Progenitor cell of endocrine pancreas (in vitro differentiated cells): ENCODE measurements around the gene PAMR1. TPM values are rescaled to one million over a fixed set of nuclear protein-coding genes. Genes with fewer than 3 reads are reported as not detected.

Source experiments
- DNase-seq: peaks from one replicate; pipeline ENCODE4 v3.0.0; 2021; ENCODE audit warnings: low spot score; ENCODE audit not compliant: unreplicated experiment
- H3K27ac Mint-ChIP-seq: 2 replicates; pipeline ENCODE4 v1.8.0; 2021; ENCODE audit warnings: mild to moderate bottlenecking, moderate library complexity, mixed read lengths
- H3K27me3 Mint-ChIP-seq: 2 replicates; pipeline ENCODE4 v1.8.0; 2021; ENCODE audit warnings: mixed read lengths
- H3K36me3 Mint-ChIP-seq: 2 replicates; pipeline ENCODE4 v1.8.0; 2022; ENCODE audit warnings: mixed read lengths; ENCODE audit not compliant: insufficient read depth
- H3K4me1 Mint-ChIP-seq: 2 replicates; pipeline ENCODE4 v1.8.0; 2021; ENCODE audit warnings: low read depth, mixed read lengths
- H3K4me3 Mint-ChIP-seq: 2 replicates; pipeline ENCODE4 v1.8.0; 2021; ENCODE audit warnings: low read depth, mild to moderate bottlenecking, moderate library complexity, mixed read lengths
- H3K9me3 Mint-ChIP-seq: 2 replicates; pipeline ENCODE4 v1.8.0; 2021; ENCODE audit warnings: low read depth, mixed read lengths
- total RNA-seq: library from RNA; stranded (reverse); gene quantifications from 2 replicates; pipeline ENCODE4 v1.2.1, GENCODE V29; 2021
- TF ChIP-seq, protein P1 (sequence below): fragments of 200-600 bp; sonication (generic); IDR thresholded peaks from one replicate; pipeline ENCODE4 v1.5.0; 2021; ENCODE audit warnings: antibody characterized with exemption, mild to moderate bottlenecking; ENCODE audit not compliant: unreplicated experiment

The PAMR1 gene
- total RNA-seq, 1 donor from 2014 or later, result 0.38 TPM

DNA sequence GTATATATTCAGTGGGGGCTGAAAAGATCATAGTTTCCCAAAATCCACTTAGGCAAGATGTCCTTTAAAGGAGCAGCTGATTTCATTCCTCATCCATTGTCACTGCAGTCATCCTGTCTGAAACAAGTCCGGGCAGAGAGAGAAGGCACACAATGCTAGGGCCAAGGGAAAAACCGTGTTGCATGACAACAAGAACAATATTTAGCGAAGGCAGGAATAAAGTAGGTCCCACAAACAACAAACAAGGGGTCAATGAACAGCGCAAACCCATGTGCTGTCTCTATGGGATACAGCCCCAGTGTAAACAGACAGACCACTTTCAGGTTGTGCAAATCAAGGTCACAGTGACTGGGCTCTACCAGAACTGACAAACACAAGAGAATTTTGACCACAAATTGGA is 9.0 kb downstream of the PAMR1 start:
- no peaks in the 10 kb centered on the region for H3K9me3 Mint-ChIP-seq
- no peaks in the 10 kb centered on the region for H3K36me3 Mint-ChIP-seq
- H3K27me3 Mint-ChIP-seq, result peaks cover 13% of the 10 kb centered on the region
- TF ChIP-seq, protein P1, sequence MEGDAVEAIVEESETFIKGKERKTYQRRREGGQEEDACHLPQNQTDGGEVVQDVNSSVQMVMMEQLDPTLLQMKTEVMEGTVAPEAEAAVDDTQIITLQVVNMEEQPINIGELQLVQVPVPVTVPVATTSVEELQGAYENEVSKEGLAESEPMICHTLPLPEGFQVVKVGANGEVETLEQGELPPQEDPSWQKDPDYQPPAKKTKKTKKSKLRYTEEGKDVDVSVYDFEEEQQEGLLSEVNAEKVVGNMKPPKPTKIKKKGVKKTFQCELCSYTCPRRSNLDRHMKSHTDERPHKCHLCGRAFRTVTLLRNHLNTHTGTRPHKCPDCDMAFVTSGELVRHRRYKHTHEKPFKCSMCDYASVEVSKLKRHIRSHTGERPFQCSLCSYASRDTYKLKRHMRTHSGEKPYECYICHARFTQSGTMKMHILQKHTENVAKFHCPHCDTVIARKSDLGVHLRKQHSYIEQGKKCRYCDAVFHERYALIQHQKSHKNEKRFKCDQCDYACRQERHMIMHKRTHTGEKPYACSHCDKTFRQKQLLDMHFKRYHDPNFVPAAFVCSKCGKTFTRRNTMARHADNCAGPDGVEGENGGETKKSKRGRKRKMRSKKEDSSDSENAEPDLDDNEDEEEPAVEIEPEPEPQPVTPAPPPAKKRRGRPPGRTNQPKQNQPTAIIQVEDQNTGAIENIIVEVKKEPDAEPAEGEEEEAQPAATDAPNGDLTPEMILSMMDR, result no peak
- no peak for DNase-seq
- no peak overlapping the region for H3K27ac Mint-ChIP-seq
- no peak overlapping the region for H3K4me3 Mint-ChIP-seq
- peaks cover 2% of the 10 kb centered on the region for H3K4me1 Mint-ChIP-seq

DNA sequence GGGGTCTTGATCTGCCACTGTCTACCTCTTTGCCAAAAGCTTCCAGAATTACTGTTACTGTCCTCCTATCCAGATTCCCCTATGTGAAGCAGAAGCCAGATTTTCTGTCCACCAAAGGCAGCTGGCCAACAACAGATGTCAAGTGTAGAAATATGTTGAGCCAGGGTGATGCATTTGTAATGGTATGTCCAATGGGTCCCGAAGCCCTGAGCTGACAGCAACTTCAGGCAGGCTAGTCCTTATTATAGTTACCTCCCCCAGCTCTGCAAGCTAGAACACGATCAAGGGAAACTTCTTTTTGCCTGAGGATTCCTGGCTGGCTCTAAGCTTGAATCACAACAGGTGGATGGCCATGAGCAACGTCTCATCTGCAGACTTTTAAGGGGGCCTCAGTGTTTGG is 10.2 kb downstream of the PAMR1 start:
- Mint-ChIP-seq H3K4me3 (no peak overlapping the region), H3K36me3 (no peaks in the 10 kb centered on the region), H3K4me1 (peaks cover 2% of the 10 kb centered on the region), H3K27me3 (peaks cover 13% of the 10 kb centered on the region), H3K9me3 (no peaks in the 10 kb centered on the region), H3K27ac (no peak overlapping the region)
- TF ChIP-seq, protein P1, result no peak
- no peak for DNase-seq

DNA sequence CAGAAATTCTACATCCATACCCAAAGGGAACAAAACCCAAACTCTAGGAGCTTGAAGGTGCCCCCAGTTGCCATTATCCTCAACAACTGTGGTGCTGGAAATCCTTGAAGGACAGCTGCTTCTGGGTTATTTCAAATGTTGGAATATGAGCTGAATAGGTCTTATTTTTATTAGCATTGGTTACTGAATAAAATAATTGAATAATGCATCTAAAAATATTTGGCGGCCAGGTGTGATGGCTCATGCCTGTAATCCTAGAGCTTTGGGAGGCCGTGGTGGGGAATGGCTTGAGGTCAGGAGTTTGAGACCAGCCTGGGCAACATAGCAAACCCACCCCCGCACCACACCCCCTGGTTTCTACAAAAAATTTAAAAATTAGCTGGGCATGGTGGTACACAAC is 10.9 kb downstream of the PAMR1 start:
- Mint-ChIP-seq H3K4me3 (no peak overlapping the region), H3K4me1 (peaks cover 2% of the 10 kb centered on the region), H3K27ac (no peak overlapping the region), H3K36me3 (no peaks in the 10 kb centered on the region), H3K9me3 (no peaks in the 10 kb centered on the region), H3K27me3 (peaks cover 13% of the 10 kb centered on the region)
- DNase-seq, result no peak
- TF ChIP-seq, protein P1, result no peak

DNA sequence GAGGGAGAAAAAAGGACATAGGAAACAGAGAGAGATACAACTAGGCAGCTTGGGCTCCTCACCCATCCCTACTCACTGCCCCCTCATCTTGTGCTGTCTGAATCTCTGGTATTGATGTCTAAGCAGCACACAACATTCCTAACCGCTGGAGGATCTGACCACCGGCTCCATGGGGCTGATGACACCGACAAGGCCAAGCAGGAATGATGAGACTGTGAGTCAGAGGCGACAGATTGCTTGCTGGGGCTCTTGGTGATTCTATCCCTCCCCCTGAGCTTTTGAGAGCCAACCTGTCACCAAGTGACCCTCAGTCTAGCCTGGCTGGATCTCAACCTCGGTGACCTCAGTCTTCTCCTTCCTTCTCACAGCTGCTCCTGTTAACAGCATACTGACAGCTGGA is 13.8 kb downstream of the PAMR1 start:
- TF ChIP-seq, protein P1, result no peak
- no peak for DNase-seq
- Mint-ChIP-seq H3K9me3 (peaks cover 8% of the 10 kb centered on the region), H3K27me3 (peaks cover 11% of the 10 kb centered on the region), H3K4me1 (peaks cover 2% of the 10 kb centered on the region), H3K27ac (no peak overlapping the region), H3K36me3 (no peaks in the 10 kb centered on the region), H3K4me3 (no peak overlapping the region)

DNA sequence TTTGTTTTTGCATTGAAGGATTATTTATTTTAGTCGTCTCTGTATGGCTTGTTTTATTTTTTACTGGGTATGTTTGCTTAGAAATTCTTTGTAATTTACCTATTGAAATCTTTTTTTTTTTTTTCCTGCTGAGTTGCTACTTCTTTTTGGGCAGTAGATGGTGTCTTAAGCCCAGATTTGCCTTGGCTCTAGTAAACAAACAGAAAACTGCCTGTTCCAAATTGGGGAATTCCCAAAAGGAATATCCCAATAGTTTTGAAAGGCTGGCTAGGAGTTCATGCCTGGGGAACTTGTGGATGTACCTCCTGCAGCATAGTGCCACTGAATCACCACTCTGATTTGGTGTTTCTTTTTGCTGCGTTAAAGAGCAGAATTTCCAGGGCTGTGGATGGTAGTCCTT is 17.7 kb downstream of the PAMR1 start:
- Mint-ChIP-seq H3K27ac (no peak overlapping the region), H3K9me3 (peaks cover 37% of the 10 kb centered on the region), H3K27me3 (no peaks in the 10 kb centered on the region)

More for the DNA sequence above, 17.7 kb downstream of the PAMR1 start:
- H3K36me3 Mint-ChIP-seq, result no peaks in the 10 kb centered on the region
- no peak overlapping the region for H3K4me3 Mint-ChIP-seq
- H3K4me1 Mint-ChIP-seq, result no peaks in the 10 kb centered on the region
- DNase-seq, result no peak
- TF ChIP-seq, protein P1, result no peak
